Natural killer cell (primary cell): ENCODE measurements around the gene SNRPD3. TPM values are rescaled to one million over a fixed set of nuclear protein-coding genes. Genes with fewer than 3 reads are reported as not detected.

Experiments used
- ATAC-seq, 3 donors: fragments of 150-1000 bp in 2 of 3; fragments of 200-7000 bp in 1 of 3; cut with Tn5 transposase; 1 replicate in 1 of 3; 2 replicates in 2 of 3; pipeline ENCODE4 v1.10.0; 2021; ENCODE audit warnings: mild to moderate bottlenecking in 2 of 3, moderate library complexity in 2 of 3
- DNase-seq, 2 donors: peaks; one replicate each; pipeline versions ENCODE4 v3.0.0 to v3.0.0-alpha.2; 2013 to 2021; ENCODE audit warnings: mixed read lengths in 1 of 2
- H3K27ac ChIP-seq: one replicate; pipeline ENCODE4 v1.5.1; 2013; ENCODE audit warnings: mild to moderate bottlenecking, low read length
- H3K27me3 ChIP-seq: one replicate; pipeline ENCODE4 v1.6.1; 2013; ENCODE audit warnings: low read length; ENCODE audit not compliant: control insufficient read depth, insufficient read depth
- H3K36me3 ChIP-seq: one replicate; pipeline ENCODE4 v1.6.1; 2013; ENCODE audit warnings: low read length; ENCODE audit not compliant: control insufficient read depth, insufficient read depth
- H3K4me1 ChIP-seq: one replicate; pipeline ENCODE4 v1.6.1; 2013; ENCODE audit warnings: low read length; ENCODE audit not compliant: control insufficient read depth, insufficient read depth
- H3K4me3 ChIP-seq: one replicate; pipeline ENCODE4 v1.5.1; 2013; ENCODE audit warnings: low read length
- H3K9me3 ChIP-seq: one replicate; pipeline ENCODE4 v1.6.1; 2013; ENCODE audit warnings: low read length; ENCODE audit not compliant: control insufficient read depth, insufficient read depth
- H3K27ac Mint-ChIP-seq, 2 donors: one replicate each; pipeline ENCODE4 v1.8.0; 2022; ENCODE audit warnings: mild to moderate bottlenecking in 2 of 2, mixed read lengths in 2 of 2, moderate library complexity in 1 of 2
- H3K27me3 Mint-ChIP-seq, 2 donors: one replicate each; pipeline ENCODE4 v1.8.0; 2022; ENCODE audit warnings: low read depth in 2 of 2, mixed read lengths in 2 of 2
- H3K36me3 Mint-ChIP-seq: one replicate; pipeline ENCODE4 v1.8.0; 2022; ENCODE audit warnings: mixed read lengths
- H3K4me1 Mint-ChIP-seq, 2 donors: one replicate each; pipeline ENCODE4 v1.8.0; 2022; ENCODE audit warnings: mixed read lengths in 2 of 2
- H3K4me3 Mint-ChIP-seq: one replicate; pipeline ENCODE4 v1.8.0; 2022; ENCODE audit warnings: mild to moderate bottlenecking, moderate library complexity, mixed read lengths
- H3K9me3 Mint-ChIP-seq, 2 donors: one replicate each; pipeline ENCODE4 v1.8.0; 2022; ENCODE audit warnings: mixed read lengths in 2 of 2
- CTCF ChIP-seq: fragments of 200-600 bp; IDR thresholded peaks from one replicate; pipeline ENCODE4 v1.8.0; 2022; ENCODE audit warnings: antibody characterized with exemption
- WGBS: methylation state at CpG from one replicate; pipeline ENCODE4 v1.1.7; 2013; ENCODE audit warnings: missing lambda C conversion rate; ENCODE audit not compliant: insufficient coverage; 5-methylcytosine and 5-hydroxymethylcytosine counted together
- intact Hi-C: fragments of 100-400 bp; cut with micrococcal nuclease; formaldehyde crosslinking; loops from one replicate; pipeline ENCODE4 v1.14.2; 2022
- total RNA-seq, 4 donors: library from RNA; stranded (reverse); fragments of 120-200 nt in 1 of 4; gene quantifications; one replicate each; pipeline versions ENCODE4 v1.2.3 to v1.2.4, GENCODE V29; 2013 to 2022

Gene SNRPD3
- total RNA-seq, 3 donors from 2014 or later (not counting 1 experiment from before 2014, with no cell fraction given) = 40.9 to 44.6 (median 44.0) TPM

DNA sequence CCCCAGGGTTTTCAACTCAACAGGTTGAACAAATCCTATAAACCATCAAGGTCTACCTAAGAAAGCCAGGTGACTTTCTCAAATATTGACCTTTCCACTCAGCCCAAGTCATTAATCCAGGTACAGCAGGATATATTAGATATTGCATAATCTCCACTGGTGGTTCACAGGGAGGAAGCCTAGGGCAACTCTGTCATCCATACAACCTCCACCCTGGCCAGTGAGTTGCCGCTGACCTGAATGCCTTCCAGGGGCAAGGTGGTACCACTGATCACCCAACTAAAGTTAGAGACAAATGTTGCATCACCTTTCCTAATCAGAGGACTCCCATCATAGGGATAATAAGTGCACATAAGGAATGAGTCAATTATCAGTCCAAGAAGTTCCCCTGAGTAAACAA lies 23.7 kb upstream of the SNRPD3 start:
- no peak overlapping the region for H3K4me3 ChIP-seq
- Mint-ChIP-seq H3K4me1 (no peaks in the 10 kb centered on the region), H3K27ac (no peak overlapping the region), H3K27me3 (no peaks in the 10 kb centered on the region), H3K9me3 (no peaks in the 10 kb centered on the region), H3K36me3 (no peaks in the 10 kb centered on the region), H3K4me3 (no peak overlapping the region)
- DNase-seq (no peak), ATAC-seq (no peak)
- intact Hi-C loops = no loop called here
- no peaks in the 10 kb centered on the region for H3K4me1 ChIP-seq
- no peaks in the 10 kb centered on the region for H3K9me3 ChIP-seq
- no peak for TF ChIP-seq CTCF
- WGBS = 100% methylated on average over 1 of the region's 1 CpG
- H3K27me3 ChIP-seq = no peaks in the 10 kb centered on the region
- no peak overlapping the region for H3K27ac ChIP-seq
- H3K36me3 ChIP-seq = no peaks in the 10 kb centered on the region

DNA sequence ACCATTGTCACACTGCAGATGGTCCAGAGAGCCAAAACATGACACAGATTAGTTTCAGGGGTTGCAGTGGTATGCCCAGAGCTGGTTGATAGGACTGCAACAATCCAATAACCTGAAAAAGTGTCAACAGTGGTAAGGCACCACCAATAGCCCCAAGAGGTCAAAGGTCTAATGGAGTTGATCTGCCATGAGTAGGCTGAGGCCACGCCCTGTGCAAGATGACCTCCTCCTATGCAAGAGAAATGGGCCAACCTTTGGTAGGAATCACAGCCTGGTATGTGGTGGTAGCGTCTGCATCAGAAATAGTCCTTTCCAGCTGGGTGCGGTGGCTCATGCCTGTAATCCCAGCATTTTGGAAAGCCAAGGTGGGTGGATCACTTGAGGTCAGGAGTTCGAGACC lies 20.5 kb upstream of the SNRPD3 start:
- no peak for TF ChIP-seq CTCF
- no peaks in the 10 kb centered on the region for H3K4me1 ChIP-seq
- DNase-seq = no peak
- H3K4me3 ChIP-seq = no peak overlapping the region
- intact Hi-C loops = no loop called here
- H3K4me3 Mint-ChIP-seq = no peak overlapping the region
- H3K27ac ChIP-seq = no peak overlapping the region
- no peak for ATAC-seq
- no peaks in the 10 kb centered on the region for H3K9me3 Mint-ChIP-seq
- H3K4me1 Mint-ChIP-seq = no peaks in the 10 kb centered on the region
- no peaks in the 10 kb centered on the region for H3K36me3 Mint-ChIP-seq
- H3K9me3 ChIP-seq = no peaks in the 10 kb centered on the region
- H3K27ac Mint-ChIP-seq = no peak overlapping the region
- peaks cover 4% of the 10 kb centered on the region for H3K36me3 ChIP-seq
- no peaks in the 10 kb centered on the region for H3K27me3 Mint-ChIP-seq
- no peaks in the 10 kb centered on the region for H3K27me3 ChIP-seq
- WGBS = 98% methylated on average over 4 of the region's 4 CpGs

- no peak overlapping the region for H3K4me3 Mint-ChIP-seq
- DNase-seq (no peak), ATAC-seq (no peak)
- H3K27ac Mint-ChIP-seq = no peak overlapping the region
- no peaks in the 10 kb centered on the region for H3K9me3 ChIP-seq
- H3K4me3 ChIP-seq = no peak overlapping the region
- intact Hi-C loops = no loop called here
- H3K36me3 ChIP-seq = peaks cover 11% of the 10 kb centered on the region
- H3K4me1 ChIP-seq = no peaks in the 10 kb centered on the region
- no peaks in the 10 kb centered on the region for H3K36me3 Mint-ChIP-seq
- no peaks in the 10 kb centered on the region for H3K27me3 Mint-ChIP-seq
- H3K27ac ChIP-seq = no peak overlapping the region
- H3K9me3 Mint-ChIP-seq = no peaks in the 10 kb centered on the region
- no peaks in the 10 kb centered on the region for H3K4me1 Mint-ChIP-seq
- no peaks in the 10 kb centered on the region for H3K27me3 ChIP-seq
- no peak for TF ChIP-seq CTCF
- 93% methylated on average over 3 of the region's 3 CpGs for WGBS
Observed at GRCh38 chr22:24536089-24536488, 19.7 kb upstream of the SNRPD3 start.

GRCh38 chr22:24540470-24540869 lies 15.3 kb upstream of the SNRPD3 start:
- peaks cover 12% of the 10 kb centered on the region for H3K4me1 ChIP-seq
- Mint-ChIP-seq H3K27ac (no peak overlapping the region), H3K36me3 (no peaks in the 10 kb centered on the region), H3K4me3 (no peak overlapping the region), H3K9me3 (no peaks in the 10 kb centered on the region), H3K27me3 (no peaks in the 10 kb centered on the region), H3K4me1 (no peaks in the 10 kb centered on the region)
- no peaks in the 10 kb centered on the region for H3K9me3 ChIP-seq
- no peak overlapping the region for H3K4me3 ChIP-seq
- no peak overlapping the region for H3K27ac ChIP-seq
- no peaks in the 10 kb centered on the region for H3K27me3 ChIP-seq
- intact Hi-C loops = no loop called here
- no peak for TF ChIP-seq CTCF
- 97% methylated on average over 2 of the region's 2 CpGs for WGBS
- H3K36me3 ChIP-seq = peaks cover 29% of the 10 kb centered on the region
- DNase-seq (no peak), ATAC-seq (no peak)
